NCI-H1694 treated with DMSO at 0.1 percent for 48 hours (cell line): ENCODE results near the gene ARHGEF1.
"Not testable (repeated sequence)": the region's sequence is repeated elsewhere in the genome, so short reads cannot be mapped to it uniquely, and the experiment has no call there.

Experiments used
- DNase-seq: peaks from one replicate; lab custom pipeline; 2025; lab: John Stamatoyannopoulos, UW

The ARHGEF1 gene

DNA sequence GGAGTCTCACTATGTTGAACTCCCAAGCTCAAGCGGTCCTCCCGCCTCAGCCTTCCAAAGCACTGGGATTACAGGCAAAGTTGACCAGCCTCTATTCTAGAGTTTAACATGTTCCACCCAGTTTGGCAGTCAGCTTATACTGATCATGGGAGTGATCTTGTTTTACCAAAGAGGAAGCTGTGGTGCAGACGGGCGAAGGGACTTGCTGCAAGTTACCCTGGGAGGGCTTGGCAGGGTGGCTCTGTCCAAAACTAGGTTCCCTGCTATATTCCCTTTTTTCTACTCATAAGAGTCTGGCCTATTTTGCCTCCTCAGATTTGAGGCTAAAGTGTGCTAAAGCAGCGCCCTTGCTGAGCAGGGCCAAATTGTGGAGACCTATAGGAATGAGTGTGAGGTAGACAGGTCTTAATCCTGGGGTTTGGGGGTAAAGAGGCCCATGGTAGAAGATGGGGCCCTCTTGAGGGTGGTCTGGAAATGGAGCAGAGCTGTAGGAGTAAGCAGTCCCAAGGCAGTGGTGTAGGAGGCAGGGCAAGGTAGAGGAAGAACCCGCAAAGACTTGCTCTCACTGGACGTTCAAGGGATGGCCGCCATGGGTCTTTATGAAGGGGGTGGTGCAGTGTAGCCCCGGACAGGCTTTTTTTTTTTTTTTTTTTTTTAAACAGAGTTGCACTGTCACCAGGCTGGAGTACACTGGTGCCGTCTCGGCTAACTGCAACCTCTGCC is 19.6 kb upstream of the ARHGEF1 start:
- DNase-seq = no peak

DNA sequence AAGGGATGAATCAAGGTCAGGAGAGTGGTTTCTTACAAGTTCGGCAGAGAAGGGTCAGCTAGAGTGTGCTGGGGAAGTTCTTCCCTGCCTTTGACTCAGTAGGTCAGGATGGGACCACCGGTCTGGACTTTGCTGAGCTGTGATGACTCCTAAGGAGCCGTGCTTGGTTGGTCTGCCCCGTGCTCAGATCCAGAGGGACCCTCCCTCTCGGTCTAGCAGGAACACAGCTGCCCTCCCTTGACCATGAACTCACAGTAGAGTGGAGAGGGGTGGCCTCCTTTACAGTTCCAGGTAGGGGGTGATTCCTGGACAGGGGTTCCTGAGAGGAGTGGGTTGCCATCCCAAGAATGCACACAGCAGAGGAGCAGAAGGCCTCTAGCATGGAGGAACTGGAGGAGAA is 18.6 kb upstream of the ARHGEF1 start:
- DNase-seq = no peak

DNA sequence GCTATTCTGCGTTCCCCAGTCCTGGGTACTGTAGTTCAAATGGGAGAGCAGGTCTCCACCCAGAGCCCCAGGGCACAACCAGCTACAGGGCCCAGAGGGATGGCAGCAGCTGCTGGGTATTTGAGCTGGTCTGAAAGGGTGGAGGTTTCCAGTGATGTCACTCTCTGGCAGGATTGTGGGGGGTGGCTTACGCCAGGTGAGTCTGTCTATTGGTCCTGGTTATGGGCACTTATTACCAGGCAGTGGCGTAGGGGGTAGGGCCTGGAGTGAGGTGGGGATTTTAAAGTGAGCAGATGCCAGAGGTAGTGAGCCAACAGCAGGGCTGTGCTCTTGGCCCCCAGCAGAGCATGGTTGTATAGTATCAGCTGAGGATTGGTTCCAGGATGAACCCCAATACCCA is 16.7 kb upstream of the ARHGEF1 start:
- DNase-seq = no peak

DNA sequence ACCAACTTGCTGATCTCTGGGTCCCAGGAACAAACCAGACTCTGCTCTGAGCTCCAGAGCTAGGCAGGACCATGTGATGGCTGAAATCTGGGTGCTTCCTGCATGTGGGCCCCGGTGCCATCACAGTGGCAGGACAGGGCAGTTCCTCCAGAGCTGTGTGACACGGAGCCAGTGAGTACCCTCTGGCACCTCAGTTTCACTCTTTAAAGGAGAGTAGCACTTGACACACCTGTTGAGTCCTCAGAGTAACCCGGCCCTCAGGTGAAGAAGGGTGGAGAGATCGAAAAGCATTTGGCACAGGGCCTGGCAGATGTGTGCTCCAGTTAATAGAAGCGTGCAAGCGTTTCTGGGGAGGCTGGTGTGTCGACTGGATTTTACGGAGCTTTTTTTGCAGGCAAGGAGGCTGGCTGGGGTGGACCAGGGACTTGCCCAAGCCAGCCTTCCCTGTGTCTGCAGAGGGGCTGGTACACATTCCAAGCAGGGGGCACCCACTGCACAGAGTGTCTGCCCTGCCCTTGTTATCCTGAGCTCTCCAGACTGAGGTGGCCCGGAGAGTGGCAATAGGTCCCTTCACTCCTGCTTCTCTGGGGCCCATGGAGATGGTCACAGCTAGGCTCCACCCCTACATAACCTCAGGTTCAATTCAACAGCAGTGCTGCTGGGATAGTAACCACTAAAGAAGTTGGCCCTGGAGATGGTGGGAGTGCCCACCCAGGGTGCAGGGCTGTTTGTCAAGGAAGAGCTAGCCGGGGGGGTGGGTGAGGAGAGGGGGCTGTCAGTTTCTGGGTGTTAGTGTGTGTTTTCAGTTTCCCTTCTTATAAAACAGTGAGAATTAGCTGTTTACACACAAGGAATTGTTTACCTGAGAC is 14.6 kb upstream of the ARHGEF1 start:
- no peak for DNase-seq

DNA sequence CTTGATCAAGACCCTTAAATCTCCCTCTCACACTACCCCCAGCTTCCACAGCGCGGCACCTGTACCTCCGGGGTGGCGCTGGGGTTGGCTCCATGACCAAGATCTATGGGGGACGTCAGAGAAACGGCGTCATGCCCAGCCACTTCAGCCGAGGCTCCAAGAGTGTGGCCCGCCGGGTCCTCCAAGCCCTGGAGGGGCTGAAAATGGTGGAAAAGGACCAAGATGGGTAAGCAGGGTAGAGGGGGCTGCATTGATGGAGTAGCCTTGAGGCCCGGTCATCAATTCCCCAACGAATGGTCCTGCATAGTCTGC is 14.0 kb upstream of the ARHGEF1 start:
- no peak for DNase-seq

DNA sequence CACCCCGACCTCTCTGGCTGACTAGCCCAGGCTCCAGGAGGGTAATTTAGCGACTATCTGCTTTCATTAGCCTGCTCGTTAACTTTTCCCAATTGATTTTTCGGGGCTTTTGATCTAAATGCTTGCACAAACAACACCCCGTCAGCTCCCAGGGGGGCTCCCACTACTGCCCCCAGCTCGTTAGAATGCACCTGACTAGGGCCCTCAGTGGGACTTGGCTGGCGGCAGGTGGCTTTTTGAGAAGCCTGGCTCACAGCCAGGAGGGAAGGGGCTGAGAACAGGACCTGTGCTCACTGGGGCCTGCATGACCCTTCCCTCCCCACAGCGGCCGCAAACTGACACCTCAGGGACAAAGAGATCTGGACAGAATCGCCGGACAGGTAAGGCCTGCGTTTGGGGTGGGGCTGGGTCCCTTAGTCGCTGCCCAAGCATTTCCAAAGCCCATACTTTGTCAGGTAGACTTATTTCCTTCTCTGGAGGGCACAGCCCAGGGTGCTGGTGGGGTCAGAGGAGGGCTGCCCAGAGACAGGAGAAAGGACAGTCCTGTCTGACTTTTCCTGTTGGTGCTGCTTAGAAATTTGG is 13.5 kb upstream of the ARHGEF1 start:
- DNase-seq = no peak

DNA sequence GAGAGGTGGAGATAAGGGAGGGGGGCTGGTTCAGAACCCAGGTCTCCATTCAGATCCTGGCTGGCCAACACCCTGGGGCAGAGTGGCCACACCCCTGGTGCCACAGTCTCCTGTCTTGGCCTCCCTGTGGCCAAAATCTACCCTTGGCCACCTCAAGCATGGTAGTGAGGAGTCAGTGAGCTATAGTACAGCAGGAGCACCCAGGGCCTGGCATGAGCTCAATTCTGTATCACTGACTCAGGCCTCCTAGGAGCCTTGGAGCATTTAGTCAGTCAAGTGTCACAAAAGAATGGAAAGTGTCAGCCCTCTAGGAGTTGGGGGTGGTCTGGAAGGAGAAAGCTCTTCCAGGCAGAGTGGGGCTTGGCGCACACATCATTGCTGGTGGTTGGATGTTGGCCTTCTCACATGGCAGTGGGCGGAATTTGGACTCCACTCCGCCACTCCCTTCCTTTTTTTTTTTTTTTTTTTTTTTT is 12.5 kb upstream of the ARHGEF1 start:
- no peak for DNase-seq

DNA sequence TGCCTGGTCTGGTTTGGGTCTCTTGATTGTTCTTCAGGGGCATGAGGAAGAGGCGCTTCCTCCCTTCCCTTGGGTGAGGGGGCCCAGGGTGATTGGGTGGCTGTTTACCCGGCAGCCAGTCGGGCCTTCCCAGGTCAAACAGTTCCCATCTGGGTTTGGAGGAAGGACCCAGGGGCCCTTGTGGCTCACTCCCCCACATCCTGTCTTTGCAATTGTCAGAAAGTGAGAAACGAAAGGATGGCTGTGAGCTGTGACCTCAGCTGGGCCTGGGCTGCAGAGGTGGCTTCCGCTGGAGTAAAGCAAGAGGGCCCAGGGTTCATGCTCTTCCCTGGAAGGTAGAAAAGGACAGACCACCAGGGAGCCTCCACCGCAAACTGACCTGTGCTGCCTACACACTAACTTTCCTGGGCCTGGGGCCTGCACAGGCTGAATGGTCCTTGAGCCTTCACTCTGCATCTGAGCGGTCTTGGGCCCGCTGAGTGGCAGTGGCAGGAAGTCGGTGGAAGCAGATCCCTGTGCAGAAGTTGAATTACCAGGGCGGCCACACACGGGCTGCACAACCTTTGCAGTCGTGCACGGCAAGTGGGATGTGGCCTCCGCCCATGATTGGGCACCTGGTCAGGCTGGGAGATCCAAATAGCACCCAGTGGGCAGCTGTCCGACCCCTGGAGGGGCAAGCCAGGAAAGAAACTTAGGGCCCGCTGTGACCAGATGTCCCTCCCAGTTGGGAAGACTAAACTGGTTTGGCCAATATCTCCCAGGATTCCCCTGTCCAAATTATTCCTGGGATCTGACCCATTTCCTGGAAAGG is 11.2 kb upstream of the ARHGEF1 start:
- DNase-seq = no peak

DNA sequence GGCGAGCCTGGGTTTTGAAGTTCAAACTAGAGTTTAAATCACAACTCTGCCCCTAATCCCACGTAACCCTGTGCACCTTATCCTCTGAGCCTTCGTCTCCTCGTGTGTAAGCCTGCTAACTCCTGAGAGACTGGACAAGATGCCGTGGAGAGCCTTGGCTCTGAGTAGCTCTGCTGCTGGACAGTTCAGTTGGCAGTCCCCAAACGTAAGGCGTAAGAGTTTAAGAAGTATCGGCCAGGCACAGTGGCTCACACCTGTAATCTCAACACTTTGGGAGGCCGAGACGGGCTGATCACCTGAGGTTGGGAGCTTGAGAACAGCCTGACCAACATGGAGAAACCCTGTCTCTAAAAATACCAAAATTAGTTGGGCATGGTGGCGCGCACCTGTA is 10.6 kb upstream of the ARHGEF1 start:
- no peak for DNase-seq

DNA sequence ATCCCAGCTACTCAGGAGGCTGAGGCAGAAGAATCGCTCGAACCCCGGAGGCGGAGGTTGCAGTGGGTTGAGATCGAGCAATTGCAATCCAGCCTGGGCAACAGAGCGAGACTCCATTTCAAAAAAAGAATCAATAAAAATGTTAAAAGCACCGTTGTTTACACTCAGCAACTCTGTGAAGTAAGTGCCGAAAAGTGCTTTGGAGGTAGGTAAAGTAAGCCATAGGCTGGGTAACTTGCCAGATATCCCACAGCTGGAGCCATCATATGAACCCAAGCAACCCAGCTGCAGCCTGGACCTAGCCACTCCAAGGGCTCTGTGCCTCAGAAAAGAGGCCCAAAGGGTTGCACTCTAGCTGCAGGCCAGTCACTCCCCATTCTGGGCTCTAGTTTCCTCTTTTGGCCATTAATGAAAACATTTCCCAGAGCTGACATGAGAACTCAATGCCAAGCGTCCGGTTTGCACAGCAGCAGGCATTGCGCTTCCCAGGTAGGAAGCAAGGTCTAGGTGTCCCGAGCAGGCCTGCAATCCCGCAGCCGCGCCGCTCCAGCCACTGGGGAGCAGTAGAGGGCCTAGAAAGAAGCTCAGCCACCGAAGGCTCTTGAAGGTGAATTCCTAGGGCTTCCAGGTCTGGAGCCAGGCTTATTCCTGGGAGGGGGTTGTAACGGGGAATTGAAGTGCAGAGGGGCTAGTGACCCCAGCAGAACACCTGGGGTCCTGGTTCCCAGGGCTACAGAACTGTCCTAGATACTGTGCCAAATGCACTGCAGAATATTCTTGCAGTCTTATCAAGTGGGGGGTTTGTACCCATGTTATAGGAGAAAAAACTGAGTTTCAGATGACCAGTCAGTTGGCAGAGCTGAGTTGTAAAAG is 10.0 kb upstream of the ARHGEF1 start:
- peak; percentile 39 for DNase-seq

DNA sequence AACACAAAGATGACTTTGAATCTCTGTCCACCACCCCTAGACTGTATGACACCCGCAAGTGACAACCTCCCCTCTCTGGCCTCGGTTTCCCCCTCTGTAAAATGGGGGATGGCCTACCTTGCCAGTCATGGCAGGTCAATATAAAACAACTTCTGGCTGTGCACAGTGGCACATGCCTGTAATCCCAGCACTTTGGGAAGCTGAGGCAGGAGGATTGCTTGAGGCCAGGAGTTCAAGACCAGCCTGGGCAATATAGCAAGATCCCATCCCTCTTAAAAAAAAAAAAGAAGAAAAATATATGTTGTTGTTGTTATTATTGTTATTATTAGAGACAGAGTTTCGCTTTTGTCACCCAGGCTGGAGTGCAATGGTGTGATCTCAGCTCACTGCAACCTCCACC is 7.0 kb upstream of the ARHGEF1 start:
- not testable (repeated sequence) for DNase-seq

DNA sequence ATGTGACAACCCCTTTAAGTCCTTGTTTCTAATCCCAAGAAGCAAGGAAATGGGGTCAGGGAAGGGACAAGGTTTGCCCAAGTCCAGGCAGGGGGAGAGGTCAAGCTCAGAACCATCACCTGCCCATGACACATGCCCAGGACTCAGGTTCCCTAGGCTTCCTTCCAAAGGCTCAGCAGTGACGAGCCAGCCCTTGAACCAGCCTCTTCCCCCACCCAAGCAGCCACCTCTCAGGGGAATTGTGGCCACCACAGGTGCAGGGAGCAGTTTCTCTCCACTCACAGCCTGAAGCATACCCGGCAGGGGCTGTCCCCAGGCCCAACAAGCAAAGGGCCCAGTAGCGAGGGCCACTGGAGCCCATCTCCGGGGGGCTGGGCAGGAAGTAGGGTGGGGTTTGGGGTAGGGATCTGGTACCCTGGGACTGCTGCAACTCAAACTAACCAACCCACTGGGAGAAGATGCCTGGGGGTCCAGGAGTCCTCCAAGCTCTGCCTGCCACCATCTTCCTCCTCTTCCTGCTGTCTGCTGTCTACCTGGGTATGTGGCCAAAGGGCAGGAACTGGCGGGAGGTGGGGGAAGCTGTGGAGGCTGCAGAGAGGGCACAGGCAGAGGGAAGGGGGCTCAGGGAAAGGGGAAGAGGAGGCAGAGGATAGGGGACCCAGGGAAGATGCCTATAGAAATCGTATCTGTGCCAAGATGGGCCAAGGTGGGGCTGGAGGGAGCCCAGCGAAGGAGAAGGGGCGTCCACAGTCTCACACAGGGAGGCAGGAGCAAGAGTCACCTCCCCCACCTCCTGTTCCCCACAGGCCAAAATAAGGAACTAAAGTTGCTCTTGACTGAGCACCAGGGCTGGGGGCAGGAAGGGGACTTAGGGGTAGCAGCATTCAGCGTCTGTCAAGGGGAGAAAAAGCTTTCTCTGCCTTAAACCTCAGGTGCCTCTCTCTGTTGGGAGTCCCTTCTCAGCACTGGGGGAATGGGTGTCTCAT is 5.8 kb upstream of the ARHGEF1 start, which contains the start of gene CD79A:
Gene CD79A (plus strand): TSS at position 433 of the 986 bp plus-strand sequence. CDS start 26 bp downstream, at position 459.
- no peak for DNase-seq

DNA sequence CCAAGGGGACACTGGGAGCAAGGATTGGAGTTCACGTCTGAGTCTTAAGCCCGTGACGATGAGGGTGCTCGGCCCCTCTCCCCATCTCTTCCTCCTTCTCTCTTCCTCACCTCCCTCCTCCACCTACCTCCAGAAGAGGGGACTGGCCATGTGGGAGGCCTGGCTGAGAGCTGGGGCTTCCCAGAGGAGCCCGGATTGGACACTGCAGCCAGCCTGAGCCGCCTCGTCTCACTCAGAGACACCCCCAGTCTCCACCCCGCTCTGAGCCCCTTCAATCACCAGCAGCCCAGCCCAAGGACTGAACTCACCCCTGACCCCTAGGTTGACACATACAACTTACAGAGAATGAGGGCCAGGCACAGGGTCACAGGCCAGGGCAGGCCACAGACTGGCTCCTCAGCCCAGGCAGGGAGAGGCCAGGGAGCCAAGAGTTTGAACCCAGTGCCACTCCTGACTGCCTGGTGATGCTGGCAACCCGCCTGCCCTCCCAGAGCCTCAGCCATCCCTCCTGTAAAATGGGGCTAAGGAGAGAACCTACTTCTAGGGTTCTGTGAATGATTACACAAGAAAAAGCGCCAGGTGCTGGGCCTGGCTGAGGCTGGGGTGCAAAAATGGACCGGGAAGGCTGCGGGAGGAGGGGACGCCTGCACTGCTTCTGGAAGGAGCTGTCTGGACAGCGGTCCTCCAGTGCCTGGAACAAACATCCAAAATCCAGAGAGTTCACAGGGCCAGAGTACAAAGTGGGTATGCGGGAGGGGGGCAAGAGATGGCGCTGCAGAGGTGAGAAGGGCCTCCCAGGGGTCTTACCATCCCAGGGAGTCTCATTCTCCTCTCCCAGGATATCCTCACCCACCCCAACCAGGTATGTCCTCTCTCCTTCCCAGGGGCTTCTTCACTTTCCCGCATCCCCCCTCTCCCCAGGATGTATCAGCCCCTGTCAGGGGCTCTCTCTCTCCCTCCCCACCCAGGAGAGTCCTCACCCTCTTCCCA is 4.8 kb upstream of the ARHGEF1 start:
- no peak for DNase-seq

DNA sequence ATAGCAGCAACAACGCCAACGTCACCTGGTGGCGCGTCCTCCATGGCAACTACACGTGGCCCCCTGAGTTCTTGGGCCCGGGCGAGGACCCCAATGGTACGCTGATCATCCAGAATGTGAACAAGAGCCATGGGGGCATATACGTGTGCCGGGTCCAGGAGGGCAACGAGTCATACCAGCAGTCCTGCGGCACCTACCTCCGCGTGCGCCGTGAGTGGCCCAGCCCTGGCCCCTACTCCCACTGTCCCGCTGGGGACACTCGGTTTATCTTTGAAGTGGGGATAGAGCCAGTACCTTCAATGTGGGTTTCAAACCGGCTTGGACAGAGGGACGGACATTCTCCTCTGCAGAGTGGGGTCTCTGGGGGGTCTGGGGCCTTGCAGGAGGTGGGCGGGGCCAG is 3.9 kb upstream of the ARHGEF1 start:
- no peak for DNase-seq

DNA sequence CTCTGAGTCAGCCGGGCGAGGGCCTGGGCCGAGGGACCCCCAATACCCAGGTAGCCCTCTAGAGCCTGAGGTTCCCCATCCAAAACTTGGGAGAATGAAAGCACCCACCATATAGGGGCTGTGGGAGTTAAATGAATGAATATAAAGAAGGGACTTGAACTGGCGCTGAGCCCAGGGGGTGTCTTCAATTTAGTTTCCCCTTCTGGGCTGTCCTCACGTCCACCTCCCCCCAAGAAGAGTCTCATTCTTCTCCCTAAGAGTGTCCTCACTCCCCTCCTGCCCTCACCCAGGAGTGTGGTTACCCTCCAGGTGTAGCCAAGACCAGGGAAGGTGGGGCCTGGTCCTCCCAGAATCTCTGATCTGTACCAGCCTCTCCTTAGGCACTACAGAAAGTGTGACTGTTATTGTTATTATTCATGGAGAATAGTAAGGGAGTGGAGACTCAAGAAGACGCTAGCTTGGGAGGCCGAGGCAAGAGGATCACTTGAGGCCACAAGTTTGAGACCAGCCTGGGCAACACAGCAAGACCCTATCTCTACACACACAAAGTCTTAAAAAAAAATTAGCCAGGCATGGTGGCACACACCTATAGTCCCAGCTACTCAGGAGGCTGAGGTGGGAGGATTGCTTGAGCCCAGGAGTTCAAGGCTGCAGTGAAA is 3.2 kb upstream of the ARHGEF1 start:
- DNase-seq = no peak

DNA sequence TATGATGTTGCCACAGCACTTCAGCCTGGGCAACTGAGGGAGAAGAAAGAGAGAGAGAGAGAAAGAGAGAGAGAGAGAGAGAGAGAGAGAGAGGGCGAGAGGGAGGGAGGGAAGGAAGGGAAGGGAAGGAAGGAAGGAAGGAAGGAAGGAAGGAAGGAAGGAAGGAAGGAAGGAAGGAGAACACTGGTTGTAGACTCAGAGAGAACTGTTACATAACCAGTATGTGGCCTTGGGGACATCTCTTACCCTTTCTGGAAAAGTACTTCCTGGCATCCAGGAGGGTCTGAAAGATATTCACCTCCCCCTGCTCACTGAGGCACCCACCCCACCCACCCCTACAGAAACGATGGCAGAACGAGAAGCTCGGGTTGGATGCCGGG is 2.7 kb upstream of the ARHGEF1 start:
- DNase-seq = no peak

DNA sequence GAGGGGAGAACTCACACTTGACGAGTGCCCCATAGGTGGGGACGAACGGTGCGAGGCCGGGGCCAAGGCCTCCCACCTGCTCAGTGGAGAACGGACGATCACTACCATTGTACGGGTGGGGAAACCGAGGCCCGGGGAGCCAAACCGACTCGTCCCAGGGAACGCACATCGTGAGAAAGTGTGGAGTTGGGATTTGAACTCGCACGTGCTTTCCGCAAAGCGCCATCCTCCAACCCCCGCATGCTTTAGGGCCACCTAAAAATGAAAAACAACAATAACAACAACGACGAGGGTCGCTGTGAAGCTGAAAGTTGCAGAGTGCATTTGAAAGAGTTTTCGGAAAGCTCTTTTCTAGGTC is 458 bp downstream of the ARHGEF1 start:
- no peak for DNase-seq
